SU-DHL-6 (cell line): ENCODE results near the gene GSTT2.

Source experiments
- H2AFZ ChIP-seq: fragments of 200-600 bp; sonication (generic); 2 replicates; pipeline ENCODE4 v1.6.1; 2014; ENCODE audit warnings: low read depth, mild to moderate bottlenecking, moderate library complexity, mixed read lengths, antibody characterized with exemption, low read length; ENCODE audit not compliant: severe bottlenecking
- H3F3A ChIP-seq: fragments of 200-600 bp; shearing (Covaris generic); 2 replicates; pipeline ENCODE4 v1.6.0; 2016; ENCODE audit warnings: antibody characterized with exemption, mild to moderate bottlenecking; ENCODE audit not compliant: insufficient read depth
- H3K27ac ChIP-seq: fragments of 200-600 bp; sonication (generic); 2 replicates; pipeline ENCODE4 v1.5.1; 2016; ENCODE audit warnings: low read depth, mild to moderate bottlenecking, low read length, moderate library complexity, mixed read lengths
- H3K27me3 ChIP-seq: fragments of 200-600 bp; sonication (generic), shearing (Covaris generic); 2 replicates; pipeline ENCODE4 v1.6.0; 2014; ENCODE audit warnings: mild to moderate bottlenecking, low read length
- H3K36me3 ChIP-seq: fragments of 200-600 bp; sonication (generic); 2 replicates; pipeline ENCODE4 v1.6.1; 2014; ENCODE audit warnings: mild to moderate bottlenecking, low read length, mixed read lengths
- H3K4me2 ChIP-seq: fragments of 300-600, 200-600 bp; shearing (Covaris generic), sonication (generic); 2 replicates; pipeline ENCODE4 v1.6.0; 2014; ENCODE audit warnings: low read length, low read depth, mild to moderate bottlenecking; ENCODE audit not compliant: poor library complexity, severe bottlenecking
- H3K4me3 ChIP-seq: fragments of 200-600 bp; sonication (generic); 2 replicates; pipeline ENCODE4 v1.5.1; 2014; ENCODE audit warnings: antibody characterized with exemption, low read length, mild to moderate bottlenecking, mixed read lengths; ENCODE audit not compliant: insufficient read depth, poor library complexity, severe bottlenecking
- H3K79me2 ChIP-seq: fragments of 200-600 bp; sonication (generic); 2 replicates; pipeline ENCODE4 v1.6.1; 2014; ENCODE audit warnings: mild to moderate bottlenecking, low read length, moderate library complexity; ENCODE audit not compliant: insufficient read depth
- H3K9ac ChIP-seq: fragments of 200-600 bp; sonication (generic); 2 replicates; pipeline ENCODE4 v1.7.0; 2014; ENCODE audit warnings: mild to moderate bottlenecking, low read length
- H3K9me2 ChIP-seq: fragments of 200-600 bp; sonication (generic); replicated peaks from 2 replicates; pipeline ENCODE4 v1.6.1; 2014; ENCODE audit warnings: low read length; ENCODE audit not compliant: insufficient read depth
- H3K9me3 ChIP-seq: fragments of 200-600 bp; sonication (generic); 2 replicates; pipeline ENCODE4 v1.6.1; 2014; ENCODE audit warnings: low read length, mixed read lengths; ENCODE audit not compliant: insufficient read depth
- H4K20me1 ChIP-seq: fragments of 200-600 bp; sonication (generic); 2 replicates; pipeline ENCODE4 v1.6.1; 2014; ENCODE audit warnings: low read depth, mild to moderate bottlenecking, antibody characterized with exemption, low read length, moderate library complexity, mixed read lengths
- CTCF ChIP-seq: fragments of 200-600 bp; sonication (generic); IDR thresholded peaks from one replicate; pipeline ENCODE4 v1.5.1; 2017; ENCODE audit warnings: antibody characterized with exemption, mild to moderate bottlenecking, low read length, moderate library complexity; ENCODE audit not compliant: insufficient read depth, poor library complexity, severe bottlenecking
- EZH2phosphoT487 ChIP-seq: fragments of 200-600 bp; sonication (generic), shearing (Covaris generic); conservative IDR thresholded peaks from 2 replicates; pipeline ENCODE4 v1.6.1; 2018; ENCODE audit warnings: mild to moderate bottlenecking, antibody characterized with exemption, low read length, moderate library complexity, mixed read lengths

The GSTT2 gene

GRCh38 chr22:24030186-24030702, 50.3 kb downstream of the GSTT2 start:
- Histone ChIP-seq H3K9me3 (no peaks in the 10 kb centered on the region), H3K27ac (no peak overlapping the region), H3F3A (no peaks in the 10 kb centered on the region), H3K36me3 (no peaks in the 10 kb centered on the region), H2AFZ (no peak overlapping the region), H3K9ac (no peak overlapping the region), H3K9me2 (no peaks in the 10 kb centered on the region), H3K4me3 (no peak overlapping the region), H3K27me3 (no peaks in the 10 kb centered on the region), H3K79me2 (peaks cover 36% of the 10 kb centered on the region), H4K20me1 (no peaks in the 10 kb centered on the region), H3K4me2 (no peak overlapping the region)
- TF ChIP-seq EZH2phosphoT487 (no peak), CTCF (no peak)
